GM21723 (cell line): ENCODE measurements around the gene KRTAP10-9.
"Not testable (repeated sequence)": the region's sequence is repeated elsewhere in the genome, so short reads cannot be mapped to it uniquely, and the experiment has no call there.

Source experiments
- ATAC-seq: cut with Tn5 transposase; IDR thresholded peaks from one replicate; pipeline ENCODE4 v1.9.1; 2021; ENCODE audit warnings: mild to moderate bottlenecking, moderate library complexity; ENCODE audit not compliant: unreplicated experiment

KRTAP10-9 gene

GRCh38 chr21:44657635-44658540, 31.0 kb downstream of the KRTAP10-9 start, which contains the start of gene KRTAP12-3:
Gene KRTAP12-3, plus strand, starts transcription at chr21:44657932. Its CDS starts 48 bp downstream, at chr21:44657980.
- no peak for ATAC-seq

DNA sequence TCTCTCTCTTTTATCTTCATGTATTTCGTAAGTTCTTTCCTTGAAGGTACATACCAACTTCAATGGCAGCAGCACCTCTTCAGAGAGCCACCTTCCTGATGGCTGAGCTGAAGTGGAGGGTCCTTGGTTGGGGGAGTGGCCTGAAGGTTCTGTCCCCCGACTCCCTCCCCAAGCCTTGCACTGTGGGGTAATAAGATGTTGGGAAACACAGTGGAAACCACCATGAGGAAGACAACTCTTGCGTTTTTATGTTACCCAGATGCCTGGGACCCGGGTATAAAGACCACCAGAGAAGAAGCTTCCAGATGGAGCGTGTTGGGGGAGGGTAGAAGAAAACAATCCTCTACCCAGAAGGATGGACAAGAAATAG, 31.6 kb downstream of the KRTAP10-9 start:
- no peak for ATAC-seq

- ATAC-seq: no peak
Measured at GRCh38 chr21:44658913-44659595, 32.2 kb downstream of the KRTAP10-9 start.

- ATAC-seq: not testable (repeated sequence)
Measured at GRCh38 chr21:44661567-44661966, 34.7 kb downstream of the KRTAP10-9 start.

- no peak for ATAC-seq
Measured at GRCh38 chr21:44664691-44665090, 37.8 kb downstream of the KRTAP10-9 start.

DNA sequence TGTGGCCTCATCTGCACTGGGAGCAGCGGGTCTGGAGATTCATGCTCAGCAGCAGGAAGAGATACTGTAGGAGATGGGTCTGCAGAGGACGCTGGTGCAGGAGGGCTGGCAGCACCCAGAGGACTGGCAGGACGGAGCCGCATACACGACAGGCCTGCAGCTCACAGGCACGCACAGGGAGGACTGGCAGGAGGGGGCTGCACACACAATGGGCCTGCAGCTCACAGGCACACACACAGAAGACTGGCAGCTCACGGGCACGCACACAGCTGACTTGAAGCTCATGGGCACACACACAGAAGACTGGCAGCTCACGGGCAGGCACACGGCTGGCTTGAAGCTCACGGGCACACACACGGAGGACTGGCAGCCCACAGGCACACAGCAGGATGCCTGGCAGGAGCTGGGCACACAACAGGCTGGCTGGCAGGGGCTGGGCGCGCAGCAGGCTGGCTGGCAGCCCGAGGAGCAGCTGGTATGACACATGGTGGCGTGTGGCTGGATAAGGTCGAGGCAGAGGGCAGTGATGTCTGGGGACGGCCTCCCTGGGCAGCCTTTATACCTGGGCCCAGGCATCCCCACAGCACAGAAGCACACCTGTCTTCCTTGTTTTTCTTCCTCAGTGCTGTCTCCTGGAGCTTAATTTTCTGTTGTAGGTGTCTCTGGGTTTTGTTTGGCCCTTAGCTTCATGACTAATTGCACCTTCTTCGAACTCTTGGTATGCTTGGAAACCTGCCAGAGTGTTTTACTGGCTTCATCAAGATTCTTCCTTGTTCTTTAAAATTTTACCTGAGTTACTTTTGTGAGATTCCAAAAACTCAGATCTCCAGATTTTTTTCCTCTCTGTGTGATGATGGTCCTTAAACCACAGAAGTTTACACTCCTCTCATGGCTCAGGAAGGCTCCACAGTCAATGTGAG, 39.8 kb downstream of the KRTAP10-9 start, which contains the start of gene KRTAP12-2:
TSS of gene KRTAP12-2 (minus strand) at position 527 of the 920 bp plus-strand sequence. CDS start at position 486, 41 bp downstream.
- ATAC-seq: no peak

GRCh38 chr21:44667612-44668011, 40.7 kb downstream of the KRTAP10-9 start:
- ATAC-seq: no peak

DNA sequence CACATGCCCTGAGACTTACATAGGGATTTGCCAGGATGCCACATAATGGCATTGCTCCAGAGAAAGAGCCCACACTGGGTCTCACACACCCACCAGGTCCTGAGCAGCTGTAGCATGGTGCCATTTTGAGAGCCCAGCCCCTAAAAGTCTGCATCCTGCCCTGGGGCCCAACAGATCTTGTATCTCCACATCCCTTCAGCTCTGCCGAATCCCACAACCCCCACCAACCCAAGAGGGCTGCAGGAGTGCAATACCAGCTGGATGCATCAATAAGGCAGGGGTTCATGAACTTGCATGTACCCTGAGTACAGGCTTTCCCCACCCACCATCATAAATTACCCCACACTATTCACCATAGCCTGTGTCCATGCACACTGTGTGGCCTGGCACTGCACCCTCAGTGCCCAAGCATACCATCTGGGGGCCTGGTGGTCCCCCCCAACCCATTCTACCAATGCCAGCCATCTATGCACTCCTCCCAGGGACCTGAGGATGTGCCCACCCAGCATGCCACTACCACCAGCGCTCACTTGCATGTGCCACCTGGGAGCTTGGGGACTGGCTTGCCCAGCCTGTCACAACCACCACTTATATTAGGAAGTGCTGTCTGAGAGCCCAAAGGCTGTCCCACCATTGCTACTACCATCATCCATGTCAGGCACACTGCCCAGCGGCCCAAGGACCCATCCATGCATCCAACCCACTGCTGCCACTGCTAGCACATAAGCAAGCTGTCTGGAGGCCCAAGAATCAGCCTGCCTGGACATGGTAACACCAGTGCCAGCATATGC, 43.9 kb downstream of the KRTAP10-9 start:
- ATAC-seq: no peak

- no peak for ATAC-seq
Measured at GRCh38 chr21:44671911-44672310, 45.0 kb downstream of the KRTAP10-9 start.

- no peak for ATAC-seq
Measured at GRCh38 chr21:44677881-44678280, 51.0 kb downstream of the KRTAP10-9 start.
